GM12878 (cell line): ENCODE data around the gene PRR5L. TPM values are rescaled to one million over a fixed set of nuclear protein-coding genes. Genes with fewer than 3 reads are reported as not detected.

Source experiments
- ATAC-seq: fragments of 200-7000 bp; cut with Tn5 transposase; 3 replicates; pipeline ENCODE4 v1.9.1; 2020; ENCODE audit warnings: mild to moderate bottlenecking, moderate library complexity
- BruUV-seq: library from RNA; stranded (reverse); fragments of 400-500 nt; replicated peaks from 2 replicates; lab custom pipeline; 2021; lab: Mats Ljungman, UMichigan
- CTCF ChIA-PET: fragments of 300-600 bp; sonication (Branson Sonifier 250); formaldehyde crosslinking; extraction: SDS; loops from one replicate; lab custom pipeline; 2021; ENCODE audit warnings: inconsistent platforms; lab: Yijun Ruan, JAX
- POLR2A ChIA-PET: fragments of 350-600 bp; formaldehyde crosslinking; extraction: SDS; loops from one replicate; lab custom pipeline; 2021; ENCODE audit warnings: inconsistent platforms; lab: Charles Lee
- RAD21 ChIA-PET: fragments of 300-600 bp; sonication (Branson Sonifier 250); formaldehyde crosslinking; loops from one replicate; lab custom pipeline; 2023; ENCODE audit warnings: antibody characterized with exemption; ENCODE audit not compliant: unreplicated experiment; lab: Charles Lee
- SMC1A ChIA-PET: fragments of 300-600 bp; sonication (Branson Sonifier 250); formaldehyde crosslinking; loops from one replicate; lab custom pipeline; 2023; ENCODE audit not compliant: unreplicated experiment, uncharacterized antibody; lab: Charles Lee
- DNase-seq: peaks from one replicate; pipeline ENCODE4 v3.0.0-alpha.2; 2011; ENCODE audit warnings: low read depth, low spot score
- FAIRE-seq: peaks from 3 replicates; lab custom pipeline; 2011; peaks lifted over from hg19 to GRCh38; lab: Jason Lieb, UNC
- H2AFZ ChIP-seq: 2 replicates; pipeline ENCODE4 v1.6.0; 2011; ENCODE audit warnings: low read depth, low read length, control low read depth; ENCODE audit not compliant: control insufficient read depth
- H3K27ac ChIP-seq: 2 replicates; pipeline ENCODE4 v1.5.1; 2011; ENCODE audit warnings: control low read depth; ENCODE audit not compliant: control insufficient read depth, insufficient read depth
- H3K27me3 ChIP-seq, 2 experiments: replicated peaks in 1 of 2; 2 replicates each; pipeline versions ENCODE4 v1.6.0 to v1.6.1; 2011; ENCODE audit warnings: low read length in 1 of 2; ENCODE audit not compliant: control insufficient read depth in 2 of 2, insufficient read depth in 2 of 2
- H3K36me3 ChIP-seq, 2 experiments: 2 replicates each; pipeline ENCODE4 v1.5.1; 2011; ENCODE audit warnings: low read length in 1 of 2; ENCODE audit not compliant: control insufficient read depth in 2 of 2, insufficient read depth in 2 of 2
- H3K4me1 ChIP-seq: 2 replicates; pipeline ENCODE4 v1.6.1; 2011; ENCODE audit warnings: mild to moderate bottlenecking, low read length, moderate library complexity, mixed read lengths; ENCODE audit not compliant: control insufficient read depth, insufficient read depth
- H3K4me2 ChIP-seq: 2 replicates; pipeline ENCODE4 v1.6.0; 2011; ENCODE audit warnings: control low read depth; ENCODE audit not compliant: control insufficient read depth, insufficient read depth
- H3K4me3 ChIP-seq: fragments of 200-600 bp; sonication (generic); 2 replicates; pipeline ENCODE4 v1.5.1; 2016
- H3K79me2 ChIP-seq: 2 replicates; pipeline ENCODE4 v1.6.0; 2011; ENCODE audit warnings: low read length; ENCODE audit not compliant: control insufficient read depth, insufficient read depth
- H3K9ac ChIP-seq: 2 replicates; pipeline ENCODE4 v1.8.0; 2011; ENCODE audit warnings: low read length, control low read depth, mixed read lengths; ENCODE audit not compliant: control insufficient read depth, insufficient read depth
- H3K9me3 ChIP-seq: replicated peaks from 3 replicates; pipeline ENCODE4 v1.5.1; 2011; ENCODE audit warnings: mild to moderate bottlenecking, low read length; ENCODE audit not compliant: control insufficient read depth, insufficient read depth
- H4K20me1 ChIP-seq: 2 replicates; pipeline ENCODE4 v1.6.0; 2011; ENCODE audit not compliant: control insufficient read depth, insufficient read depth
- BHLHE40 ChIP-seq, 2 experiments: fragments of 450-650 bp in 1 of 2; IDR thresholded peaks; 2 replicates each; pipeline ENCODE4 v1.6.1; 2011 to 2017; ENCODE audit warnings: low read depth in 2 of 2, borderline replicate concordance in 1 of 2, improper control_type of control experiment in 1 of 2, low read length in 1 of 2, mild to moderate bottlenecking in 1 of 2
- E2F8 ChIP-seq: fragments of 450-650 bp; IDR thresholded peaks from 2 replicates; pipeline ENCODE4 v1.6.1; 2018; ENCODE audit warnings: mild to moderate bottlenecking, low read depth, moderate library complexity; ENCODE audit not compliant: partially characterized antibody
- IRF4 ChIP-seq: IDR thresholded peaks from 2 replicates; pipeline ENCODE4 v1.6.1; 2011; ENCODE audit warnings: low read depth, low read length
- WGBS: methylation state at CpG from one replicate; pipeline ENCODE4 v1.1.6; 2016; ENCODE audit warnings: low lambda C conversion rate; ENCODE audit not compliant: insufficient replicate concordance, insufficient coverage; ENCODE audit errors: missing lambda C conversion rate; 5-methylcytosine and 5-hydroxymethylcytosine counted together
- in situ Hi-C: fragments of 300-500 bp; cut with MboI; formaldehyde crosslinking; loops from 9 replicates; pipeline ENCODE4 v1.14.3; 2018; ENCODE audit warnings: mixed read lengths
- intact Hi-C: fragments of 100-400 bp; cut with micrococcal nuclease; formaldehyde crosslinking; loops from one replicate; pipeline ENCODE4 v1.14.2; 2022; ENCODE audit not compliant: unreplicated experiment
- polyA plus RNA-seq, 11 experiments: library from polyadenylated mRNA; depleted of rRNA in 4 of 11; unstranded in 6 of 11; stranded (reverse) in 5 of 11; fragments of >200 nt; fragmentation: Nextera tagmentation in 4 of 11; fragmentation: Illumina TruSeq in 1 of 11; extraction: Ambion mirVana in 4 of 11; extraction: Trizol in 1 of 11; gene quantifications; 1 replicate in 1 of 11; 2 replicates in 10 of 11; pipeline versions ENCODE4 v1.2.1 to v1.2.3, GENCODE V29; 2011 to 2016; ENCODE audit warnings: inconsistent platforms in 2 of 11, missing spikeins in 2 of 11, low read depth in 1 of 11
- total RNA-seq, 4 experiments: library from RNA; depleted of rRNA in 3 of 4; stranded (reverse); fragments of >200 nt in 3 of 4; fragmentation: Illumina TruSeq in 1 of 4; extraction: Trizol in 1 of 4; gene quantifications; 2 replicates each; pipeline versions ENCODE4 v1.2.1 to v1.2.3, GENCODE V29; 2013 to 2021

The PRR5L gene
- total and polyA plus RNA-seq, 10 of the 15 experiments (the other 5 are each of a cell fraction or from before 2014, with no cell fraction given): 0.11 to 4.2 (median 0.67) TPM; not detected in 1

- Histone ChIP-seq H3K79me2 (no peaks in the 10 kb centered on the region), H3K4me1 (0 out of 2 replicates have a peak, but pooled peaks cover 3% of the 10 kb centered on the region), H3K9me3 (no peaks in the 10 kb centered on the region), H2AFZ (no peak overlapping the region), H4K20me1 (no peaks in the 10 kb centered on the region), H3K9ac (no peak overlapping the region), H3K4me2 (no peak overlapping the region), H3K27ac (no peak overlapping the region), H3K4me3 (no peak overlapping the region), H3K27me3 (peaks cover 0 to 3% of the 10 kb centered on the region in 2 experiments; a peak in 1 of 4 replicates), H3K36me3 (no peaks in the 10 kb centered on the region)
- no peak for ATAC-seq
- CTCF ChIA-PET: interaction anchor here (1.7 kb wide), 1 partner anchor 125 kb away, joined by 6 read pairs; no protein-coding TSS in a partner anchor
- TF ChIP-seq IRF4 (no peak), E2F8 (no peak), BHLHE40 (IDR thresholded peaks at IDR 0.05; ENCODE audit: borderline replicate concordance in 1 of 2, low read depth in 2 of 2, low read length in 1 of 2) (no peak)
- 28% methylated on average over 9 of the region's 9 CpGs for WGBS
- FAIRE-seq: no peak
- intact Hi-C loops (no loop called here), in situ Hi-C loops (no loop called here)
- RAD21 ChIA-PET: no interaction called here
- DNase-seq: no peak
- POLR2A ChIA-PET: no interaction called here
- SMC1A ChIA-PET: interaction anchor here (1.0 to 1.2 kb wide), 2 partner anchors 28 to 33 kb away, joined by 3 read pairs; no protein-coding TSS in a partner anchor
- no TSS peak for BruUV-seq
Observed at GRCh38 chr11:36367806-36368680, 72.0 kb downstream of the PRR5L start.
